Measurements from ENCODE around the gene CBR3.

The CBR3 gene

GRCh38 chr21:36117286-36117741, 17.6 kb upstream of the CBR3 start:
- peaks cover 0 to 4% (median 0%) of the 10 kb centered on the region in 5 experiments for H3K9me3 ChIP-seq (ENCODE audit: control extremely low read depth in 1 of 5, control insufficient read depth in 4 of 5, insufficient read depth in 2 of 5, low read depth in 1 of 5, low read length in 4 of 5)
- no peak overlapping the region for H3K27ac ChIP-seq (ENCODE audit: insufficient read depth in 1 of 2, low read depth in 1 of 2, low read length in 2 of 2, poor library complexity in 1 of 2, severe bottlenecking in 2 of 2)
- WGBS (ENCODE audit: insufficient coverage): 89% methylated on average over 1 of the region's 2 CpGs
- CTCF ChIA-PET: no interaction called here
- POLR2A ChIA-PET: no interaction called here
- no peaks in the 10 kb centered on the region for H3K27me3 ChIP-seq (replicated peaks in 2 of 5; ENCODE audit: control insufficient read depth in 4 of 5, insufficient read depth in 5 of 5, low read length in 4 of 5)
- peaks cover 0 to 11% (median 6%) of the 10 kb centered on the region in 4 experiments for H3K4me1 ChIP-seq (ENCODE audit: control extremely low read depth in 1 of 4, control insufficient read depth in 4 of 4, insufficient read depth in 4 of 4, low read length in 3 of 4)
- DNase-seq: no peak
- no peaks in the 10 kb centered on the region for H3K36me3 ChIP-seq (ENCODE audit: control insufficient read depth in 4 of 4, insufficient read depth in 4 of 4, low read length in 3 of 4)
- no peak overlapping the region for H3K4me3 ChIP-seq (ENCODE audit: control insufficient read depth in 1 of 7, extremely low read depth in 1 of 7, insufficient read depth in 4 of 7, low read depth in 2 of 7, low read length in 6 of 7)

- POLR2A ChIA-PET: no interaction called here
- no peak overlapping the region for H3K27ac ChIP-seq (ENCODE audit: insufficient read depth in 1 of 2, low read depth in 1 of 2, low read length in 2 of 2, poor library complexity in 1 of 2, severe bottlenecking in 2 of 2)
- no peaks in the 10 kb centered on the region for H3K36me3 ChIP-seq (ENCODE audit: control insufficient read depth in 4 of 4, insufficient read depth in 4 of 4, low read length in 3 of 4)
Measured at GRCh38 chr21:36120304-36120888, 14.5 kb upstream of the CBR3 start.

DNA sequence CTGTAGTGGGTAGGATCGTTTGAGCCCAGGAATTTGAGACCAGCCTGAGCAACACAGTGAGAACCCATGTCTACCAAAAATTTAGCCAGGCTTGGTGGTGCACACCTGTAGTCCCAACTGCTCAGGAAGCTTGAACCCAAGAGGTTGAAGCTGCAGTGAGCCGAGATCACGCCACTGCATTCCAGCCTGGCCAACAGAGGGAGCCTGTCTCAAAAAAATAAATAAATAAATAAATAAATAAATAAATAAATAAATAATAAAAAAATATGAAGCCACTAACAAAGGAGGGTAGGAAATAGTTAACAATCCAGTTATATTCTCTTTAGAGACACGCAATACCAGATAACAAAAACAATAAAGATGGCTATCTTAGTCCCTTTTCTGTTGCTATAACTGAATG, 11.9 kb upstream of the CBR3 start:
- Histone ChIP-seq H3K9me3 (ENCODE audit: control extremely low read depth in 1 of 5, control insufficient read depth in 4 of 5, insufficient read depth in 2 of 5, low read depth in 1 of 5, low read length in 4 of 5) (no peaks in the 10 kb centered on the region), H3K4me1 (ENCODE audit: control extremely low read depth in 1 of 4, control insufficient read depth in 4 of 4, insufficient read depth in 4 of 4, low read length in 3 of 4) (peaks cover 0 to 6% (median 1%) of the 10 kb centered on the region in 4 experiments), H3K27ac (ENCODE audit: insufficient read depth in 1 of 2, low read depth in 1 of 2, low read length in 2 of 2, poor library complexity in 1 of 2, severe bottlenecking in 2 of 2) (no peak overlapping the region), H3K4me3 (ENCODE audit: control insufficient read depth in 1 of 7, extremely low read depth in 1 of 7, insufficient read depth in 4 of 7, low read depth in 2 of 7, low read length in 6 of 7) (no peak overlapping the region), H3K27me3 (replicated peaks in 2 of 5; ENCODE audit: control insufficient read depth in 4 of 5, insufficient read depth in 5 of 5, low read length in 4 of 5) (no peaks in the 10 kb centered on the region), H3K36me3 (ENCODE audit: control insufficient read depth in 4 of 4, insufficient read depth in 4 of 4, low read length in 3 of 4) (no peaks in the 10 kb centered on the region)
- DNase-seq: no peak
- CTCF ChIA-PET: interaction anchor here (1.0 to 1.1 kb wide), 3 partner anchors 26 to 72 kb away, joined by 3 to 4 read pairs (median 3); no protein-coding TSS in a partner anchor
- WGBS (ENCODE audit: insufficient coverage): 50% methylated on average over 1 of the region's 4 CpGs
- POLR2A ChIA-PET: no interaction called here

More at GRCh38 chr21:36120304-36120888, 14.5 kb upstream of the CBR3 start:
- DNase-seq: no peak
- CTCF ChIA-PET: interaction anchor here (0.7 to 1.3 kb wide), 2 partner anchors 9 to 16 kb away, joined by 3 read pairs; no protein-coding TSS in a partner anchor
- WGBS (ENCODE audit: insufficient coverage): 100% methylated on average over 4 of the region's 7 CpGs
- Histone ChIP-seq H3K27me3 (replicated peaks in 2 of 5; ENCODE audit: control insufficient read depth in 4 of 5, insufficient read depth in 5 of 5, low read length in 4 of 5) (no peaks in the 10 kb centered on the region), H3K4me3 (ENCODE audit: control insufficient read depth in 1 of 7, extremely low read depth in 1 of 7, insufficient read depth in 4 of 7, low read depth in 2 of 7, low read length in 6 of 7) (no peak overlapping the region), H3K9me3 (ENCODE audit: control extremely low read depth in 1 of 5, control insufficient read depth in 4 of 5, insufficient read depth in 2 of 5, low read depth in 1 of 5, low read length in 4 of 5) (peaks cover 0 to 4% (median 0%) of the 10 kb centered on the region in 5 experiments), H3K4me1 (ENCODE audit: control extremely low read depth in 1 of 4, control insufficient read depth in 4 of 4, insufficient read depth in 4 of 4, low read length in 3 of 4) (no peaks in the 10 kb centered on the region)

DNA sequence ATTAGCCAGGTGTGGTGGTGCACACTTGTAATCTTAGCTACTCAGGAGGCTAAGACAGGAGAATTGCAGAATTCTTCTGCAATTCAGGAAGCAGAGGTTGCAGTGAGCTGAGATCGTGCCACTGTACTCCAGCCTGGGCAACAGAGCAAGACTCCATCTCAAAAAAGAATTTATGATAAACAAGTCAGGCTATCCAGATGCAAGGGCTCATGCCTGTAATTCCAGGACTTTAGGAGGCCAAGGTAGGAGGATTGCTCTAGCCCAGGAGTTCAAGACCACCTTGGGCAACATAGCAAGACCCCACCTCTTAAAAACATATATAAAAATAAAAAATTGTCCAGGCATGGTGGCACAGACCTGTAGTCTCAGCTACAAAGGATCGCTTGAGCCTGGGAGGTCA, 10.5 kb upstream of the CBR3 start:
- H3K9me3 ChIP-seq (ENCODE audit: control extremely low read depth in 1 of 5, control insufficient read depth in 4 of 5, insufficient read depth in 2 of 5, low read depth in 1 of 5, low read length in 4 of 5): no peaks in the 10 kb centered on the region
- no peaks in the 10 kb centered on the region for H3K27me3 ChIP-seq (replicated peaks in 2 of 5; ENCODE audit: control insufficient read depth in 4 of 5, insufficient read depth in 5 of 5, low read length in 4 of 5)
- no peak overlapping the region for H3K4me3 ChIP-seq (ENCODE audit: control insufficient read depth in 1 of 7, extremely low read depth in 1 of 7, insufficient read depth in 4 of 7, low read depth in 2 of 7, low read length in 6 of 7)
- H3K4me1 ChIP-seq (ENCODE audit: control extremely low read depth in 1 of 4, control insufficient read depth in 4 of 4, insufficient read depth in 4 of 4, low read length in 3 of 4): peaks cover 0 to 10% (median 6%) of the 10 kb centered on the region in 4 experiments
- WGBS (ENCODE audit: insufficient coverage): 100% methylated on average over 1 of the region's 2 CpGs
- POLR2A ChIA-PET: no interaction called here
- H3K36me3 ChIP-seq (ENCODE audit: control insufficient read depth in 4 of 4, insufficient read depth in 4 of 4, low read length in 3 of 4): no peaks in the 10 kb centered on the region
- CTCF ChIA-PET: interaction anchor here (0.7 to 1.8 kb wide), 5 partner anchors 10 to 51 kb away, joined by 3 to 6 read pairs (median 3); no protein-coding TSS in a partner anchor
- no peak overlapping the region for H3K27ac ChIP-seq (ENCODE audit: insufficient read depth in 1 of 2, low read depth in 1 of 2, low read length in 2 of 2, poor library complexity in 1 of 2, severe bottlenecking in 2 of 2)
- DNase-seq: no peak

GRCh38 chr21:36125512-36126207, 9.2 kb upstream of the CBR3 start:
- no peak overlapping the region for H3K27ac ChIP-seq (ENCODE audit: insufficient read depth in 1 of 2, low read depth in 1 of 2, low read length in 2 of 2, poor library complexity in 1 of 2, severe bottlenecking in 2 of 2)
- POLR2A ChIA-PET: no interaction called here
- H3K9me3 ChIP-seq (ENCODE audit: control extremely low read depth in 1 of 5, control insufficient read depth in 4 of 5, insufficient read depth in 2 of 5, low read depth in 1 of 5, low read length in 4 of 5): no peaks in the 10 kb centered on the region
- no peaks in the 10 kb centered on the region for H3K36me3 ChIP-seq (ENCODE audit: control insufficient read depth in 4 of 4, insufficient read depth in 4 of 4, low read length in 3 of 4)
- no peaks in the 10 kb centered on the region for H3K27me3 ChIP-seq (replicated peaks in 2 of 5; ENCODE audit: control insufficient read depth in 4 of 5, insufficient read depth in 5 of 5, low read length in 4 of 5)
- H3K4me1 ChIP-seq (ENCODE audit: control extremely low read depth in 1 of 4, control insufficient read depth in 4 of 4, insufficient read depth in 4 of 4, low read length in 3 of 4): peaks cover 0 to 17% (median 13%) of the 10 kb centered on the region in 4 experiments
- H3K4me3 ChIP-seq (ENCODE audit: control insufficient read depth in 1 of 7, extremely low read depth in 1 of 7, insufficient read depth in 4 of 7, low read depth in 2 of 7, low read length in 6 of 7): no peak overlapping the region
- CTCF ChIA-PET: interaction anchor here (1.0 to 3.0 kb wide), 9 partner anchors 9 to 143 kb away, joined by 3 to 10 read pairs (median 3); no protein-coding TSS in a partner anchor
- WGBS (ENCODE audit: insufficient coverage): 38% methylated on average over 7 of the region's 9 CpGs
- DNase-seq: peak; percentile 56 to 79 (median 76)

DNA sequence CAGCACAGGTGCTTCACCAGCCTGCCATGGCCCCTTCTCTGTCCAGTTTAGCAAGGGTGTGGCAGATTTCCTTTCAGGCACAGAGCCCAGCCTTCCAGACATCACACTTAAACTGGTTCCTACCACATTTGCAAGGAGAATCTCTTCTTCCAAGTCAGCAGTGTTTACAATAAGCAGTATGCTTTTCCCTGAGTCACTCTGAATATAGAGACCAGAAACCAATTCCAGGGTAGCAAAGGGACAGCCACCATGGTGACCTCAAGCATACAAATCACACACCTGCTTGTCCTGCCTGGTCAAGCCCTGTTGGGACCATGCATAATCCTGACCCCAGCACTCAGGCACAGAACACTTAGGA, 8.7 kb upstream of the CBR3 start:
- POLR2A ChIA-PET: no interaction called here
- DNase-seq: no peak
- Histone ChIP-seq H3K9me3 (ENCODE audit: control extremely low read depth in 1 of 5, control insufficient read depth in 4 of 5, insufficient read depth in 2 of 5, low read depth in 1 of 5, low read length in 4 of 5) (no peaks in the 10 kb centered on the region), H3K4me3 (ENCODE audit: control insufficient read depth in 1 of 7, extremely low read depth in 1 of 7, insufficient read depth in 4 of 7, low read depth in 2 of 7, low read length in 6 of 7) (no peak overlapping the region), H3K27me3 (replicated peaks in 2 of 5; ENCODE audit: control insufficient read depth in 4 of 5, insufficient read depth in 5 of 5, low read length in 4 of 5) (no peaks in the 10 kb centered on the region), H3K36me3 (ENCODE audit: control insufficient read depth in 4 of 4, insufficient read depth in 4 of 4, low read length in 3 of 4) (no peaks in the 10 kb centered on the region), H3K27ac (ENCODE audit: insufficient read depth in 1 of 2, low read depth in 1 of 2, low read length in 2 of 2, poor library complexity in 1 of 2, severe bottlenecking in 2 of 2) (no peak overlapping the region), H3K4me1 (ENCODE audit: control extremely low read depth in 1 of 4, control insufficient read depth in 4 of 4, insufficient read depth in 4 of 4, low read length in 3 of 4) (peaks cover 0 to 19% (median 14%) of the 10 kb centered on the region in 4 experiments)
- CTCF ChIA-PET: interaction anchor here (1.1 to 3.0 kb wide), 6 partner anchors 10 to 85 kb away, joined by 3 to 10 read pairs (median 4); no protein-coding TSS in a partner anchor

- Histone ChIP-seq H3K4me1 (ENCODE audit: control extremely low read depth in 1 of 4, control insufficient read depth in 4 of 4, insufficient read depth in 4 of 4, low read length in 3 of 4) (peaks cover 0 to 19% (median 14%) of the 10 kb centered on the region in 4 experiments), H3K27me3 (replicated peaks in 2 of 5; ENCODE audit: control insufficient read depth in 4 of 5, insufficient read depth in 5 of 5, low read length in 4 of 5) (no peaks in the 10 kb centered on the region), H3K4me3 (ENCODE audit: control insufficient read depth in 1 of 7, extremely low read depth in 1 of 7, insufficient read depth in 4 of 7, low read depth in 2 of 7, low read length in 6 of 7) (no peak overlapping the region), H3K36me3 (ENCODE audit: control insufficient read depth in 4 of 4, insufficient read depth in 4 of 4, low read length in 3 of 4) (no peaks in the 10 kb centered on the region), H3K27ac (ENCODE audit: insufficient read depth in 1 of 2, low read depth in 1 of 2, low read length in 2 of 2, poor library complexity in 1 of 2, severe bottlenecking in 2 of 2) (no peak overlapping the region), H3K9me3 (ENCODE audit: control extremely low read depth in 1 of 5, control insufficient read depth in 4 of 5, insufficient read depth in 2 of 5, low read depth in 1 of 5, low read length in 4 of 5) (no peaks in the 10 kb centered on the region)
- ChIA-PET CTCF (interaction anchor here (1.1 to 3.0 kb wide), 8 partner anchors 10 to 84 kb away, joined by 3 to 10 read pairs (median 4); no protein-coding TSS in a partner anchor), POLR2A (no interaction called here)
- DNase-seq: no peak
- 100% methylated on average over 4 of the region's 5 CpGs for WGBS (ENCODE audit: insufficient coverage)
Measured at GRCh38 chr21:36126621-36127110, 8.2 kb upstream of the CBR3 start.

All from common myeloid progenitor, CD34-positive (primary cell).